DND-41 (cell line): Measurements from ENCODE around the gene DSCAM.

Experiments
- ATAC-seq: fragments of 200-7000 bp; cut with Tn5 transposase; 3 replicates; pipeline ENCODE4 v1.9.1; 2021; ENCODE audit warnings: low read depth; ENCODE audit not compliant: insufficient read depth
- DNase-seq: peaks from one replicate; pipeline ENCODE4 v3.0.0-alpha.2; 2020
- H2AFZ ChIP-seq: 2 replicates; pipeline ENCODE4 v1.6.0; 2012; ENCODE audit warnings: low read depth, low read length
- H3K27ac ChIP-seq: 2 replicates; pipeline ENCODE4 v1.5.1; 2012; ENCODE audit warnings: low read length, inconsistent platforms
- H3K27me3 ChIP-seq: fragments of 200-600 bp; sonication (generic); 2 replicates; pipeline ENCODE4 v1.6.0; 2012; ENCODE audit warnings: low read length, mild to moderate bottlenecking, inconsistent platforms; ENCODE audit not compliant: insufficient read depth, poor library complexity
- H3K36me3 ChIP-seq: 2 replicates; pipeline ENCODE4 v1.5.1; 2012; ENCODE audit warnings: low read length, inconsistent platforms; ENCODE audit not compliant: insufficient read depth
- H3K4me1 ChIP-seq: 2 replicates; pipeline ENCODE4 v1.5.1; 2012; ENCODE audit warnings: mild to moderate bottlenecking, low read length; ENCODE audit not compliant: insufficient read depth
- H3K4me2 ChIP-seq: 2 replicates; pipeline ENCODE4 v1.6.0; 2012; ENCODE audit warnings: mild to moderate bottlenecking, moderate library complexity, low read length, inconsistent platforms; ENCODE audit not compliant: insufficient read depth
- H3K4me3 ChIP-seq, 2 experiments: fragments of 200-600 bp in 1 of 2; shearing (Covaris generic) in 1 of 2; 2 replicates each; pipeline ENCODE4 v1.5.1; 2012 to 2016; ENCODE audit warnings: inconsistent platforms in 2 of 2, low read length in 2 of 2, mild to moderate bottlenecking in 2 of 2, low read depth in 1 of 2, moderate library complexity in 1 of 2
- H3K79me2 ChIP-seq: 2 replicates; pipeline ENCODE4 v1.6.0; 2012; ENCODE audit warnings: low read length, inconsistent platforms; ENCODE audit not compliant: insufficient read depth
- H3K9ac ChIP-seq: 2 replicates; pipeline ENCODE4 v1.6.0; 2012; ENCODE audit warnings: low read depth, mild to moderate bottlenecking, inconsistent platforms, low read length, moderate library complexity
- H3K9me3 ChIP-seq: 2 replicates; pipeline ENCODE4 v1.5.1; 2012; ENCODE audit warnings: low read length, moderate library complexity, mild to moderate bottlenecking, inconsistent platforms; ENCODE audit not compliant: insufficient read depth, severe bottlenecking
- H4K20me1 ChIP-seq: 2 replicates; pipeline ENCODE4 v1.6.0; 2012; ENCODE audit warnings: low read length; ENCODE audit not compliant: insufficient read depth
- EZH2 ChIP-seq: IDR thresholded peaks from 3 replicates; pipeline ENCODE4 v1.6.1; 2012; ENCODE audit warnings: borderline replicate concordance, low read depth, mild to moderate bottlenecking, moderate library complexity, low read length, inconsistent platforms; ENCODE audit not compliant: severe bottlenecking
- TF ChIP-seq, protein P1 (sequence below): IDR thresholded peaks from 2 replicates; pipeline ENCODE4 v1.5.1; 2012; ENCODE audit warnings: borderline replicate concordance, low read length, moderate library complexity, mild to moderate bottlenecking; ENCODE audit not compliant: poor library complexity, severe bottlenecking; ENCODE audit errors: extremely low read depth

The DSCAM gene

DNA sequence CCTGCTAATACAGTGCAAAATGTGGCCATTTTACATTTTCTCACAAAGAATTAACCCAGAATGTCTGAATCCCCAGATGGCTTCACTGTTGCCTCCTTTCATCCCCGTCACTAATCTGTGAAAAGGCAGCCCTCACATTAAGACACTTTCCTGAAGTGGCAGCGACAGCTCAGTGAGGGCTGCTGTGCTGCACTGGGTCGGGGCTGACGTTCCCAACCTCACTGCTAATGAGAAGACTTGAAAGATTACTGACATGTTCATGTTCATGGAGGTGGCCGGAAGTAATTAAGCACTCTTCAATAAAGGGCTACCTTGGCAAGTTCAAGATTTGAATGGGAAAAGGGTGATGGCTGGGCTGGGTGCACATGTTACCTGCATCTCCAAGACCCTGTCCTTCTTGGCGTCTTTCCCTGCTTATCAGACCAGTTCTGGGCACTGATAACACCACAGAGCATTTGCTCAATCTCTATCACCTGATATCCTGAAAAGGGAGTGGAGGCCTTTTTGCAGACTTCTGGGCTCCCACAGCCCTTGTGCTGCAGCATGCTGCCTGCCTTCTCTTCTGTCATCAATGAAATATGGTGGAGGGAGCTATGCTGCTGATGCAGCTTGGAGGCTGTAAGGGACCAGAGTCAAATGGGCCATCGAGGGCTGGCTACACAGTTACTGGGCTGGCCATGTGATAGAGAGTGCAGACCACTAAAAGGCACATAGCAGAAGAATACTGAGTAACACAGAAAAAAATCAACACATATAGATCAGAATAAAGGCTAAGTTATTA is 596.3 kb downstream of the DSCAM start:
- H3K4me3 ChIP-seq, result no peak overlapping the region
- no peak overlapping the region for H3K27ac ChIP-seq
- H3K9ac ChIP-seq, result no peak overlapping the region
- H3K9me3 ChIP-seq, result no peaks in the 10 kb centered on the region
- H3K36me3 ChIP-seq, result no peaks in the 10 kb centered on the region
- no peak for ATAC-seq
- TF ChIP-seq EZH2, result no peak
- TF ChIP-seq, protein P1, sequence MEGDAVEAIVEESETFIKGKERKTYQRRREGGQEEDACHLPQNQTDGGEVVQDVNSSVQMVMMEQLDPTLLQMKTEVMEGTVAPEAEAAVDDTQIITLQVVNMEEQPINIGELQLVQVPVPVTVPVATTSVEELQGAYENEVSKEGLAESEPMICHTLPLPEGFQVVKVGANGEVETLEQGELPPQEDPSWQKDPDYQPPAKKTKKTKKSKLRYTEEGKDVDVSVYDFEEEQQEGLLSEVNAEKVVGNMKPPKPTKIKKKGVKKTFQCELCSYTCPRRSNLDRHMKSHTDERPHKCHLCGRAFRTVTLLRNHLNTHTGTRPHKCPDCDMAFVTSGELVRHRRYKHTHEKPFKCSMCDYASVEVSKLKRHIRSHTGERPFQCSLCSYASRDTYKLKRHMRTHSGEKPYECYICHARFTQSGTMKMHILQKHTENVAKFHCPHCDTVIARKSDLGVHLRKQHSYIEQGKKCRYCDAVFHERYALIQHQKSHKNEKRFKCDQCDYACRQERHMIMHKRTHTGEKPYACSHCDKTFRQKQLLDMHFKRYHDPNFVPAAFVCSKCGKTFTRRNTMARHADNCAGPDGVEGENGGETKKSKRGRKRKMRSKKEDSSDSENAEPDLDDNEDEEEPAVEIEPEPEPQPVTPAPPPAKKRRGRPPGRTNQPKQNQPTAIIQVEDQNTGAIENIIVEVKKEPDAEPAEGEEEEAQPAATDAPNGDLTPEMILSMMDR, result no peak
- H3K4me2 ChIP-seq, result no peak overlapping the region
- DNase-seq, result no peak
- H2AFZ ChIP-seq, result no peak overlapping the region
- H3K79me2 ChIP-seq, result no peaks in the 10 kb centered on the region
- no peaks in the 10 kb centered on the region for H3K4me1 ChIP-seq
- H4K20me1 ChIP-seq, result no peaks in the 10 kb centered on the region
- no peaks in the 10 kb centered on the region for H3K27me3 ChIP-seq

- H3K4me1 ChIP-seq, result no peaks in the 10 kb centered on the region
- ATAC-seq, result no peak
- H3K9ac ChIP-seq, result no peak overlapping the region
- H3K36me3 ChIP-seq, result no peaks in the 10 kb centered on the region
- H4K20me1 ChIP-seq, result no peaks in the 10 kb centered on the region
- H3K27ac ChIP-seq, result no peak overlapping the region
- H3K27me3 ChIP-seq, result no peaks in the 10 kb centered on the region
- H3K79me2 ChIP-seq, result no peaks in the 10 kb centered on the region
- no peak overlapping the region for H2AFZ ChIP-seq
- no peak overlapping the region for H3K4me3 ChIP-seq
- DNase-seq, result no peak
- no peak for TF ChIP-seq EZH2
- TF ChIP-seq, protein P1, result no peak
- no peaks in the 10 kb centered on the region for H3K9me3 ChIP-seq
- H3K4me2 ChIP-seq, result no peak overlapping the region
These were observed 602.0 kb downstream of the DSCAM start for GRCh38 chr21:40244981-40245380.

DNA sequence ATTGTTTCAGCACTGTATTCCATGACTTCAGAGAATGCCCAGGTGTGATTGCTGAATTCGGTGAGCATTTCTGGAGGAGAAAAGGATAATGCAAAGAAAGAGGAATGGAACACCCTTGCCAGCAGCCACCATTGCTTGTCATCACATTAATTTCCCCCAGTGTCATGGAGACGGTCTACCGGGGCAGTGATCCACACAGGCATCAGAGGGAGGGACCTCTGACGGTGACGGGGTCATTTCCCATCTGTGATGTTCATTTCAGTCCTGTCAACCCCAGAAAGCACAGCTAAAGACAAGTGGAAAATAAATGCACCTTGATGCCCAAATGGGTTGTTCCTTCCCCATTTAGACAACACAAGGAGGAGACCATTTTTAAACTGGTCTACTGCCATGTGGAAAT is 603.3 kb downstream of the DSCAM start:
- no peak overlapping the region for H3K27ac ChIP-seq
- no peaks in the 10 kb centered on the region for H3K9me3 ChIP-seq
- no peaks in the 10 kb centered on the region for H3K27me3 ChIP-seq
- H3K4me1 ChIP-seq, result no peaks in the 10 kb centered on the region
- no peaks in the 10 kb centered on the region for H3K79me2 ChIP-seq
- H3K4me2 ChIP-seq, result no peak overlapping the region
- no peak for TF ChIP-seq EZH2
- TF ChIP-seq, protein P1, result no peak
- no peak overlapping the region for H3K9ac ChIP-seq
- DNase-seq (no peak), ATAC-seq (no peak)
- no peak overlapping the region for H3K4me3 ChIP-seq
- no peaks in the 10 kb centered on the region for H4K20me1 ChIP-seq
- no peaks in the 10 kb centered on the region for H3K36me3 ChIP-seq
- no peak overlapping the region for H2AFZ ChIP-seq
